HTR-8/SVneo (cell line): ENCODE results near the gene DPP8.
"Not testable (repeated sequence)": the region's sequence is repeated elsewhere in the genome, so short reads cannot be mapped to it uniquely, and the experiment has no call there.

Experiments
- DNase-seq: peaks from one replicate; pipeline ENCODE4 v3.0.0; 2011; ENCODE audit warnings: low spot score, mixed read lengths; ENCODE audit not compliant: insufficient read length
- FAIRE-seq: peaks from 2 replicates; lab custom pipeline; 2011; peaks lifted over from hg19 to GRCh38; lab: Jason Lieb, UNC

Gene DPP8

DNA sequence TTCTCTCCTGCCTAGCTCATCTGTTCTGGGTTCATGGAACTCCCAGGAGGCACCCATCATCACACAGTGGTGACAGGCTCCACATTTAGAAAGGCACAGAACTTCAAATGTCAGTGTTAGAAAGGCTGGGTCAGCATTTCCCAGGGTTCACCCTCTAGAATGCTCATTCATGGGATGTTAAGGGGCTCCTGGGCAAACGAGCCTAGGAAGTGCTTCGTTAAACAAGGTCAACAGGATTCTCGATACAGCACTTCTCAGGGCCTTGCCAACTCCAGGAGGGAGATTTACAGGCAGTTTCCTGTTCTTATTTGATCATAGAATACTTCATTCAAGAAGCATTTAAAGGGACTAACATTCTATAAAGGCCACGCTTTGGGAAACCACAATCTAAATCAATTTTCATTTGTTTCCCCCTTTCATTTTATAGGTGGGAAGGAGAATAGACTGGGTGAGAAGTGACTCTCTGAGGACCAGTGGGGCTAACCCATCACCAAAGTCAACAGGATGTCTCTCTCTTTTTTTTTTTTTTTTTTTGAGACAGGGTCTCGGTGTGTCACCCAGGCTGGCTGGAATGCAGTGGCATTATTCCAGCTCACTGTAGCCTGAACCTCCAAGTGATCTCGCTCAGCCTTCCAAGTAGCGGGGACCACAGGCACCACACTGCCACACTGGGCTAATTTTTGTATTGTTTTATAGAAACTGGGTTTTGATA is 109.0 kb downstream of the DPP8 start:
- DNase-seq: no peak
- no peak for FAIRE-seq

DNA sequence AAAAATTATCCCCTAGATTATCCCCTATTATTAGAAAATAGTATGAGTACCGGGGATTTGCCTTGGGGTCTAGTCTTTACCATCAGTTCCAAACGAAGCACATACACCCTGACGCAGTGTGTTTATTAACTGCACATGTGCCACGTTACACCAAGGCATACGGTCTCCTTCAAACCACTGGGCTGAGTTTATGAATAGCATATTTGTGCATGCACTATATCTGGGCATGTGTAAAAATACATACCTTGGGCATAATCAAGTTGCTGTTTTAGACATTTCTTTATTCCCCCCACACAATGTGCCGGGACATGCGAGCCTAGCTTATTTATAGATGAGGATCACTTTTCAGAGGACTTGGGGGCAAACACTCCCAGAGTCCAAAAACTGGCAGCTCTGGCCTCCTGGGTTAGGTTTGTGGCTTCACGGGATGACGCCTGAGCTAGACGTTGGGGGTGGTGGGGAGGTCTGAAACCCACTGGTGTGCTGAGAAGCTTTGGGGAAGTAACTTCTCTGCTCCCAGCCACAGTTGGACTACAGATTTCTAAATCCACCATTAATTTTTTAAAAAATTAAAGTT is 111.0 kb downstream of the DPP8 start:
- no peak for FAIRE-seq
- DNase-seq: no peak

- FAIRE-seq (no peak), DNase-seq (no peak)
Observed at GRCh38 chr15:65405791-65406423, 111.6 kb downstream of the DPP8 start.

- DNase-seq (no peak), FAIRE-seq (no peak)
Observed at GRCh38 chr15:65404186-65404872, 113.2 kb downstream of the DPP8 start.

- FAIRE-seq: no peak
- no peak for DNase-seq
Observed at GRCh38 chr15:65402961-65403360, 114.5 kb downstream of the DPP8 start.

- DNase-seq: no peak
Observed at GRCh38 chr15:65401611-65402240, 115.8 kb downstream of the DPP8 start.

GRCh38 chr15:65400760-65401610 is 116.5 kb downstream of the DPP8 start:
- FAIRE-seq (peak; percentile 71), DNase-seq (peak; percentile 91)

More at GRCh38 chr15:65401611-65402240, 115.8 kb downstream of the DPP8 start:
- no peak for FAIRE-seq

- FAIRE-seq (no peak), DNase-seq (no peak)
Observed at GRCh38 chr15:65399997-65400396, 117.5 kb downstream of the DPP8 start.

- no peak for DNase-seq
- no peak for FAIRE-seq
Observed at GRCh38 chr15:65399001-65399706, 118.3 kb downstream of the DPP8 start.

DNA sequence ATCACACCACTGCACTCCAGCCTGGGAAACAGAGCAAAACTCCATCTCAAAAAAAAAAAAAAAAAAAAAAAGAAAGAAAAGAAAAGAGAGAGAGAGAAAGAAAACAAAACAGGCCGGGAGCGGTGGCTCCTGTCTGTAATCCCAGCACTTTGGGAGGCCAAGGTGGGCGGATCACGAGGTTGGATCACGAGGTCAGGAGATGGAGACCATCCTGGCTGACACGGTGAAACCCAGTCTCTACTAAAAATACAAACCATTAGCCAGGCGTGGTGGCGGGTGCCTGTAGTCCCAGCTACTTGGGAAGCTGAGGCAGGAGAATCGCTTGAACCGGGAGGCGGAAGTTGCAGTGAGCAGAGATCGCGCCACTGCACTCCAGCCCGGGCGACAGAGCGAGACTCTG is 119.0 kb downstream of the DPP8 start:
- not testable (repeated sequence) for DNase-seq, FAIRE-seq

DNA sequence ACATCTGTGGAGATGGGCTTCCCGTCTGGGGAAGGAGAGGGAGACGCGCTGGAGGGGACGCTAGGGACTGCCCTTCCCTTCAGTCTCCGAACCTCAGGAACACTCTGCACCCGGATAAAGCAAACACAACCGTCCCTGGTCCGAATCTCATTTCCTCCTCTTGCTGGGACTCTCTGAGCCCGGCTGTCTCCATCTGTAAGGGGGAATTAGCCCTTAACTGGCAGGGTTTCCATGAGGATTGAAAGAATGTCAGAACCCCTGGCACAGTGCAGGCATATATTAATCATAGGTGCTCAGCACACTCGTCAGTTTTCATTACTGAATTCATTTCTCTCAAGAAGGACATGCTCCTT is 120.5 kb downstream of the DPP8 start:
- no peak for FAIRE-seq

GRCh38 chr15:65396283-65396964 is 121.1 kb downstream of the DPP8 start:
- FAIRE-seq: no peak
- DNase-seq: no peak

More for the DNA sequence above, 120.5 kb downstream of the DPP8 start:
- no peak for DNase-seq

- no peak for FAIRE-seq
- DNase-seq: no peak
Observed at GRCh38 chr15:65395567-65396202, 121.8 kb downstream of the DPP8 start.

DNA sequence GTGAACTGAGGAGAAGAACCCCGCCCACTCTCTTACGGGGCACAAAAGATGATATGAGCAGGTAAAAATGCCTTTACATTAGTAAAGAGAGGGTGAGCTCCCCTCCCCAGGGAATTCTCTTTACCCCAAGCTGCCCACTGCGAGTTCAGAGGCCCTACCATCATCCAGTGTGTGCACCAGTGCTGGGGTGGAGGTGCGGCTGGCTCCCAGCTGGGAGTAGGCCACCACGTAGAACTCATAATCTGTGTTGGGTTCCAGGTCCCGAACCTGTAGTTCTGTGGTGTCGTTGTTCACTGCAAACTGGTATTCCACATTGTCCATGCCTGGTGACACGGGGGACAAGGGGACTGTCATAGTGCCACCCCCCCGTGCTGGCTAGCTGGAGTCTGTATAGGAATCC is 122.6 kb downstream of the DPP8 start:
- no peak for DNase-seq
- FAIRE-seq: no peak

DNA sequence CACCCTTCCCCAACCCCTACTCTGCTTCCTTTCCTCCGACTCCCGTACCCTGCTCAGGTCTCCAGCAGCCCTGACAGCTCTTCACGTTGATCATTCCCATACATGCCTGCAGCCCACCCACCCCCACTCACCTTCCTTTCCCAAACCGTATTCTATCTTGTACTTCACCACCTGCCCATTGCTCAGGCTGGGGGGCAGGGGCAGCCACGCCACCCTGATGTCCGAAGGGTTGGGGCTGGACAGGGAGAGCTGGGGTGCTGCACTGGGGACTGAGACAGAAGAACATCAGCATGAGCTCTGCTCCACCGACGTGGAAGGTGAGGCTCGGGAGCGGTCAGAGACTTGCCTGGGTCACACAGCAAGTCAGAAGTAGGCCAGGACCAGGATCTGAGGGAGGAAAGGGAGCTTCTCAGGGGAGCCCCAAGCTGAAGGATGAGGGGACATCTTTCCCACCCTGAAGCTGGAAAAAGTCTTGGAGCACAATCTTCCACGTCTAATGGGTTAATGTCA is 123.2 kb downstream of the DPP8 start:
- DNase-seq: no peak
- FAIRE-seq: no peak

DNA sequence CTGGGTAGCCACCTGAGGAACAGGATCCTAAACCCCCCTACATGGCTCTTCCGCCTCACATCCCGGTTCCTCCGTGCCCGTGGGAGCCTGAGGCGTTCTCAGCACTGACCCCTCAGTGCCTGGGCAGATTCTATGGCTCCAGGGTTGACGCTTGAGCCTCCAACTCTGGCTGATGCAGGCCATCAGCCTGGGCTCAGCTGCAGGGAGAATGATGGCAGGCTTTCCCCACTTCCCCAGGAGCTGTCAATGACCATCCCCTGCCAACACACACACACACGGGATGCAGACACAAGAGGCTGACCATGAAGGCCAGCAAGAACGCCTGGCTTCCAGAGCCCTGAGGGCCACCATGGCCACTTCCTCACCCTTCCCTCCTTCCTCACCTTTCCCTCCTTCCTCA is 123.9 kb downstream of the DPP8 start:
- no peak for DNase-seq
- no peak for FAIRE-seq

DNA sequence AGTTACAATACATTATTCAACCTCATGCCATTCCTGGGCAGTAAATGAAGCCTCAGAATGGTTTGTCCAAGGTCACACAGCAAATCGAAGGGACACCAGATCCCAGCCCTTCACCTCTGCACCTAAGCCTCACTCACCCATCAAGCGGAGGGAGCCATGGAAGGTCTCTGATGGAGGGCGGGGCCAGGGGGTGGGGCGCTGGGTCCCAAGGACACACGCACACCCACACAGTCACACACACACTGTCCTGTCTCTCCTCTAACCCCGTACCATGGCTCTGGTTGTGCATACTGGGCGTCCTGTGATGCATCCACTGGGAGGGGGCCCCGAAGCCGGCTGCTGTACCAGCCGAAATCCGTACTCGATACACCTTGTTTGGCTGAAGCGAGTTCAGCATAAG is 124.4 kb downstream of the DPP8 start:
- DNase-seq: no peak
- FAIRE-seq: no peak
